GM06990 (cell line): Measurements from ENCODE around the gene ACSS2.
"Not testable (repeated sequence)": the region's sequence is repeated elsewhere in the genome, so short reads cannot be mapped to it uniquely, and the experiment has no call there.

Experiments
- DNase-seq: peaks from one replicate; pipeline ENCODE4 v3.0.0-alpha.2; 2011; ENCODE audit not compliant: insufficient read length; ENCODE audit errors: extremely low read depth
- H3K27me3 ChIP-seq: replicated peaks from 2 replicates; pipeline ENCODE4 v1.6.0; 2011; ENCODE audit warnings: low read length; ENCODE audit not compliant: control insufficient read depth, insufficient read depth
- H3K36me3 ChIP-seq: 2 replicates; pipeline ENCODE4 v1.5.1; 2011; ENCODE audit warnings: low read length; ENCODE audit not compliant: control insufficient read depth, insufficient read depth
- H3K4me3 ChIP-seq: replicated peaks from 2 replicates; pipeline ENCODE4 v1.5.1; 2011; ENCODE audit warnings: low read depth, mild to moderate bottlenecking, control low read depth, low read length
- CTCF ChIP-seq: IDR thresholded peaks from 2 replicates; pipeline ENCODE4 v1.5.1; 2011; ENCODE audit warnings: low read length, control low read depth, mild to moderate bottlenecking, inconsistent platforms; ENCODE audit not compliant: insufficient read depth, poor library complexity, severe bottlenecking

Gene ACSS2

GRCh38 chr20:34894723-34895122 lies 18.3 kb downstream of the ACSS2 start:
- Histone ChIP-seq H3K36me3 (no peaks in the 10 kb centered on the region), H3K4me3 (no peak overlapping the region), H3K27me3 (no peaks in the 10 kb centered on the region)
- no peak for TF ChIP-seq CTCF
- DNase-seq = no peak

DNA sequence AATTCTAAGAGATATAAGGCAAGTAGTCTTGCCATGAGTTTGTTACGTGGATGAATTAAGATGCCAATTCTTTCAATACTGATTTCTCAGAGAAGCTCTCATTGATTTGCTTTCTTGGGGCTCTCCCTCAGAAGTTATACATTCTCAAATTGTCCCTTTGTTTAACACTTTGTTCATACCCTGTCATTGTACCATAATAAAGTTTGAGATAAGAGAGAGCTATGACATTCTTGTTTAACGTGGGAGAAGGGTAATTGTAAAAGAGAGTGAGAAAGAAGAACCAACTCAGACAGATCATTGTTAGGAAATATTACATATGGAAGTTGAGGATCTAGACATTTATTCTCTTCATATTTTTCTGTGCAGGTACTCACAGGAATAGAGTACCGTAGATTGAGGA lies 19.1 kb downstream of the ACSS2 start:
- no peak for DNase-seq
- TF ChIP-seq CTCF = no peak
- Histone ChIP-seq H3K36me3 (no peaks in the 10 kb centered on the region), H3K27me3 (no peaks in the 10 kb centered on the region), H3K4me3 (no peak overlapping the region)

- H3K27me3 ChIP-seq = no peaks in the 10 kb centered on the region
- no peak for DNase-seq
- H3K4me3 ChIP-seq = no peak overlapping the region
- H3K36me3 ChIP-seq = no peaks in the 10 kb centered on the region
- no peak for TF ChIP-seq CTCF
Measured at GRCh38 chr20:34896086-34896621, 19.7 kb downstream of the ACSS2 start.

DNA sequence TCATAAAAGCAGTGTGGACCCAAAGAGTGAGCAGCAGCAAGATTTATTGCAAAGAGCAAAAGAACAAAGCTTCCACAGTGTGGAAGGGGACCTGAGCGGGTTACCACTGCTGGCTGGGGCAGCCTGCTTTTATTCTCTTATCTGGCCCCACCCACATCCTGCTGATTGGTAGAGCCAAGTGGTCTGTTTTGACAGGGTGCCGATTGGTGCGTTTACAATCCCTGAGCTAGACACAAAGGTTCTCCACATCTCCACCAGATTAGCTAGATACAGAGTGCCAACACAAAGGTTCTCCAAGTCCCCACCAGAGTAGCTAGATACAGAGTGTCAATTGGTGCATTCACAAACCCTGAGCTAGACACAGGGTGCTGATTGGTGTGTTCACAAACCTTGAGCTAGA lies 21.7 kb downstream of the ACSS2 start:
- H3K4me3 ChIP-seq, H3K36me3 ChIP-seq, DNase-seq, H3K27me3 ChIP-seq: not testable (repeated sequence)

GRCh38 chr20:34898731-34899130 lies 22.3 kb downstream of the ACSS2 start:
- DNase-seq, H3K27me3 ChIP-seq, H3K4me3 ChIP-seq, H3K36me3 ChIP-seq: not testable (repeated sequence)

- DNase-seq = no peak
Measured at GRCh38 chr20:34904202-34904621, 27.8 kb downstream of the ACSS2 start.

More at GRCh38 chr20:34904202-34904621, 27.8 kb downstream of the ACSS2 start:
- Histone ChIP-seq H3K27me3 (no peaks in the 10 kb centered on the region), H3K4me3 (no peak overlapping the region), H3K36me3 (no peaks in the 10 kb centered on the region)
- TF ChIP-seq CTCF = no peak
